ENCODE measurements around the gene SLFN12L.
"Not testable (repeated sequence)": the region's sequence is repeated elsewhere in the genome, so short reads cannot be mapped to it uniquely, and the experiment has no call there.

SLFN12L gene

DNA sequence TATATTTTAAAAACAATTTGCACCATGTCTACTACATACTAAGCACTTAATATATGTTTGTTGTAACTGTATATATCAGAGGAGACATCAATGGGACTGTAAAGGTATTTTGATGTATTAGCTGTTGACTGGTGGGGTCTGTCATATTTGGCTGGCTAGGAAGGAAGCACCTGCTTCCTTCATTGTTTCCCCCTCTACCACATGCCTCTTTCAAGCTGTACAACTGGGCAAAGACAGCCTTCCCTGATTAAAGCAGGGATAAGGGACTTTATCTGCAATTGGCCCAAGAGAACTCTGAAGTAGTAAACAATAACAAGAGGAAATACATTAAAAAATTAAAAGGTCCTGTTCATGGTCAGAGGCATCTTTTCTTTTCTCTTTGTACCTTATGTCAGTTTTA is 5.5 kb upstream of the SLFN12L start:
- no peak for DNase-seq (ENCODE audit: low read depth in 2 of 2)

DNA sequence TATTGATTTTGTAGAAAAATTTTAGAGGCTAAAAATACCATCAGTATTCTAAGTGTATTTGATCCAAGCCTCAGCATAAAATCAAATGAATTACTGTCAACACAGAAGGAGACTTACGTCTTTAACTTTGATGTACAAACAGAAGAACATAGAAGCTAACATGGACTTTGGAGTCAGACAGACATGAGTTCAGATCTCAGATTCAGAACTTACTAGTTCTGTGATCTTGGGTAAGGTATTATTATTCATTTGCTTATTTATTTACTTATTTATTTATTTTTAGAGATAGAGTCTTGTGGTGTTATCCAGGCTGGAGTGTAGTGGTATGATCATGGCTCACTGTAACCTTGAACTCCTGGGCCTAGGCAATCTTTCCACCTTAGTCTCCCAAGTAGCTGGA is 4.0 kb upstream of the SLFN12L start:
- DNase-seq (ENCODE audit: low read depth in 2 of 2), result no peak

- DNase-seq (ENCODE audit: low read depth in 2 of 2), result no peak
Measured at GRCh38 chr17:35540589-35541404, 3.3 kb upstream of the SLFN12L start.

DNA sequence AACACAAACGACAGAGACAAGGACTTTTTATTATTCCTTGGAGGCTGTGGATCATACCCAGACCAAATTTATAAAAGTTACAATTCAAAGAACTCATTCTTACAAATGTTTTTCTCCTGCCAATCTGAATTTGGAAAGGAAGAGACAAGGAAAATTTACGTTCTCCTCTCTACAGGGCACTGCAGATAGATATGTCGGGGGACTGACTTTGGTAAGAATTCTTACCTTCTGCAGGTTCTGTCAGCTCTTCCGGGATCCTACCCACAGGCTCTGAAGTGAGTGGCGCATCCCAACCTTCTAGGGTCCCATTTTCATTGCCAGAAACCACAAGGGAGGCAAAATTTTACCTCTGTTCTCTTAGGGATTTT is 2.2 kb upstream of the SLFN12L start:
- no peak for DNase-seq (ENCODE audit: low read depth in 2 of 2)

DNA sequence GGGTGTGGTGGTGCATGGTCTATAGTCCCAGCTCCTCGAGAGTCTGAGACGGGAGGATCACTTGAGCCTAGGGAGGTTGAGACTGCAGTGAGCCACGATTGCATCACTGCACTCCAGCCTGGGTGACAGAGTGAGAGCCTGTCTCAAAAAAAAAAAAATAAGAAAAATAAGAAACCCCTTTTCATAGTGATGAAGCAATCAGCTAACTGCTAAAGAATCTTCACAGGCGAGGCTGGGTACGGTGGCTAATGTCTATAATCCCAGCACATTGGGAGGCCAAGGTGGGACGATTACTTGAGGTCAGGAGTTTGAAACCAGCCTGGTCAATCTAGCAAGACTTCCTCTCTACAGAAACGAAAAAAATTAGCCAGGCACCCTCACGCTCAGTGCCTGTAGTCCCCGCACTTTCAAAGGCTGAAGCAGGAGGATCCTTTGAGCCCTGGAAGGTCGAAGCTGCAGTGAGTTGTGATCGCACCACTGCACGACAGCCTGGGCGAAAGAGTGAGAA is 760 bp downstream of the SLFN12L start:
- DNase-seq (ENCODE audit: low read depth in 2 of 2), result no peak

- DNase-seq (ENCODE audit: low read depth in 2 of 2), result not testable (repeated sequence)
Measured at GRCh38 chr17:35535406-35535805, 2.1 kb downstream of the SLFN12L start.

DNA sequence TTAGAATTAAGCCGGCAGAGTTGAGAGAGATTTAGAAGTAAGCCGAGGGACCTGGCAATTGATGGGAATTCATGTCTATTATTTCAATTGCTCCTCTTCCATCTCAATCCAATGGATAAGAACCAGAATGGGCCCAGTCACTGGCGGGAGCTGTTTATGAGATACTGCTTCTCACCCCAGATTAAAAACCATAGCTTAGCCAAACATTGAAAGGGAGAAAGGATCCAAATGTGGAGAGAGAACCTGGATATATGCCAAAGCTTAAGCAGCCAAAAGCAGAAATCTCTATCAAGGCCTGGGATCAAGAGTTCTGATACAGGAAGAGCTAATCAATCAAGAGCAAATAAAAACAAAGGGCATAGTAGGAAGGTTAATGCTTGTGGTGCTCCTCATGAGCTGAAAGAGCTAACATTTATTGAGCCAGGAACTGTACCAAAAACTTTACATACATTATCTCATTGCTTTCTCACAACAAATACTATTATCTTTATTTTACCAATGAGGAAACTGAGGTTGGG is 2.8 kb downstream of the SLFN12L start:
- no peak for DNase-seq (ENCODE audit: low read depth in 2 of 2)

GRCh38 chr17:35531160-35531559 is 6.3 kb downstream of the SLFN12L start:
- DNase-seq (ENCODE audit: low read depth in 2 of 2), result no peak

DNA sequence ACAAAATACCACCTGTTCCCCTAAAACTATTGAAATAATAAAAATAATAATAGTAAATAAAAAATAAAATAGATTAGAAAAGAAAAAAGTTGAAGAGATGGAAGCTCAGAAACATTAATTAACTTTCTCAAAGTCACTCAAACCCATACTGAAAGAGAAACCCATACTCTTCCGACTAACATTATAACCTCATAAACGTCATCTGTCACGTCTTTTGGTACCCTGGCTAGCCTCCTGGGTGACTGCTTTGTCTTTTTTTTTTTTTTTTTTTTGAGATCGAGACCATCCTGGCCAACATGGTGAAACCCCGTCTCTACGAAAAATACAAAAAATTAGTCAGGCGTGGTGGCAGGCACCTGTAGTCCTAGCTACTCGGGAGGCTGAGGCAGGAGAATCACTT is 7.6 kb downstream of the SLFN12L start:
- no peak for DNase-seq (ENCODE audit: low read depth in 2 of 2)

DNA sequence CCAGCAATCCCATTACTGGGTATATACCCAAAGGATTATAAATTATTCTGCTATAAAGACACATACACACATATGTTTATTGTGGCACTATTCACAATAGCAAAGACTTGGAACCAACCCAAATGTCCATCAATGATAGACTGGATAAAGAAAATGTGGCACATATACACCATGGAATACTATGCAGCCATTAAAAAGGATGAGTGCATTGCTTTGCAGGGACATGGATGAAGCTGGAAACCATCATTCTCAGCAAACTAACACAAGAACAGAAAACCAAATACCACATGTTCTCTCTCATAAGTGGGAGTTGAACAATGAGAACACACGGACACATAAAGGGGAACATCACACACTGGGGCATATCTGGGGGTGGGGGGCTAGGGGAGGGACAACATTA is 8.2 kb downstream of the SLFN12L start:
- DNase-seq (ENCODE audit: low read depth in 2 of 2), result not testable (repeated sequence)

GRCh38 chr17:35523296-35523695 is 14.2 kb downstream of the SLFN12L start:
- no peak for DNase-seq (ENCODE audit: low read depth in 2 of 2)

- DNase-seq (ENCODE audit: low read depth in 2 of 2), result not testable (repeated sequence)
Measured at GRCh38 chr17:35521654-35522256, 15.7 kb downstream of the SLFN12L start.

GRCh38 chr17:35521150-35521549 is 16.3 kb downstream of the SLFN12L start:
- DNase-seq (ENCODE audit: low read depth in 2 of 2), result no peak

DNA sequence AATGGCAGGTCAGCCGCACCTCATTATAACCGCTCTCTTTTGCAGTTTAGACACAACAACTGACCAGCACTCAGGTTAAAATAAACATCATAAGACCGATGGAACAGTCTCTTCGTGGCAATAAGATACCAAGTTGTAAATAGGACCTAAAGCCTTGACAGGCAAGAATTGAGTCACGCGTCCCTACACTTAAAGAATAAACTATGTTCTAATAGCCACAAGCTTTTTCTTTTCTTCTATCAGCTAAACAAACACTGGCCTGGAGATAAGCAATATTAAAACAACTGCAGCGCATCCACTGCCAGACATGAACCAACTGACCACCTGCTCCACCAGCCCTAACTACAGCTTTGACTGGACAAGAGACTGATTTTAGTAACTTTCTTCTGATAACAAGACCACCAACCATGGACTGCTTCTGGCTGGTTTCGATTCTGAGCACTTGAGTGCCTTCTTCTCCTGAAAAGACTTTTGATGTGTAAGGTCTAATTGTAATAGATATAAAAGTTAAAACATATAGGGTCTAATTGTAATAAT is 17.5 kb downstream of the SLFN12L start:
- no peak for DNase-seq (ENCODE audit: low read depth in 2 of 2)

GRCh38 chr17:35519439-35519838 is 18.0 kb downstream of the SLFN12L start:
- no peak for DNase-seq (ENCODE audit: low read depth in 2 of 2)

DNA sequence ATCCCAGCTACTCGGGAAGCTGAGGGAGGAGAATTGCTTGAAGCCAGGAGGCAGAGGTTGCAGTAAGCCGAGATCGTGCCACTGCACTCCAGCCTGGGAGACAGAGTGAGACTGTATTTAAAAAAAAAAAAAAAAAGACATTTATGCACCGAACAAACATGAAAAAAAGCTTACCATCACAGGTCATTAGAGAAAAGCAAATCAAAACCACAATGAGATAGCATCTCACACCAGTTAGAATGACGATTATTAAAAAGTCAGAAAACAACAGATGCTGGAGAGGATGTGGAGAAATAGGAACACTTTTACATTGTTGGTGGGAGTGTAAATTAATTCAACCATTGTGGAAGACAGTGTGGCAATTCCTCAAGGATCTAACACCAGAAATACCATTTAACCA is 19.0 kb downstream of the SLFN12L start:
- DNase-seq (ENCODE audit: low read depth in 2 of 2), result not testable (repeated sequence)

DNA sequence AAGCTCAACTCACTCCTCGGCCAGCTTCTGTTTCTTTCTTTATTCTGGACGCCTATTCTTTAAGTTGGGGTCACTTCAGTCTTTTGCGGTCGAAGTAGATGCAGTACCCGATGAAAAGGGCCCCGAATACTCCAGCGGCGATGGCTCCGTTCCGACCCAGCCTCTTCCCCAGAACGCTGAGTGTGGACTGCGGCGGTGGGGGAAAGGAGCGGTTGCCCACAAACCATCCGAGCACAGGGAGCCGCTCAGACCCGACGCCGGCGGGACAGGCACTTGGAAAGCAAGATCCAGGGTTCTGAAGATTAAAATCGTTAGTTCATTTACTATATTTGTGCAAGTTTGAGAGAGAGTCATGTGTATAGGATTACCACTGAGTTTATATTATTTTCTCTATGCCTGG is 22.5 kb downstream of the SLFN12L start:
- no peak for DNase-seq (ENCODE audit: low read depth in 2 of 2)

DNA sequence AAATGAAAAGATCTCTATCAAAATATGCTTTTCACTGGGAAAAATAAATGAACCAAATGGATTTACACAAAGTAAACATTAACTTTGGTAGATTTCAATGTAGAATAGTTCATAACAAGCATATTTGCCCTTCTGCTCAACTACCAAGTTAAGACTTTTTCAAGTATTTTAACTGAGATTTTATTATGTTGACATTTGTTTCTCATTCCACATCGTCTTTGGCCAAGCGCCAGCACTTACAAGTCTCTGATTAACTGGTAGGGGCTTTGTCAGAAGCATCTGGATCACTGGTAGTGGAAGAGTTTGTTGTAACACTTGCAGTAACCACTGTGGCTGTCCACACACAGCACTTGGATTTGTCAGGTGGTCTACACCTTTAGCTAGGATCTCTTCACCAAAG is 22.9 kb downstream of the SLFN12L start:
- DNase-seq (ENCODE audit: low read depth in 2 of 2), result no peak

- no peak for DNase-seq (ENCODE audit: low read depth in 2 of 2)
Measured at GRCh38 chr17:35510052-35510451, 27.4 kb downstream of the SLFN12L start.

DNA sequence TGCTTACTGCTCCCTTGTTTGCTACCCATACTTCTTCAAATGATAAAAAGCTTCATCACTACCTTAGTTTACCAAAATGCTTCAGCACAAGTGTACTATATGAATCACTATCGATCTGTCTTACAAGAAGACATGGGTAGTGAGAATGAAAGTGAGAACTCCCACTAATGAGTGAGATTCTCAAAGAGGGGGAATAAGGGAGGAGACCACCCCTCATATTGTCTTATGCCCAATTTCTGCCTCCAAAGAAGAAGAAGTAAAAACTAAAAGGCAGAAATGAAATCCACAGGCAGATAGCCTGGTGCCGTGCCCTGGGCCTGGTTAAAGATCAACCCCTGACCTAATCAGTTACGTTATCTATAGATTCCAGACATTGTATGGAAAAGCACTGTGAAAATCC is 29.8 kb downstream of the SLFN12L start:
- DNase-seq (ENCODE audit: low read depth in 2 of 2), result not testable (repeated sequence)

- DNase-seq (ENCODE audit: low read depth in 2 of 2), result no peak
Measured at GRCh38 chr17:35499548-35499947, 37.9 kb downstream of the SLFN12L start.

- no peak for DNase-seq (ENCODE audit: low read depth in 2 of 2)
Measured at GRCh38 chr17:35498448-35499178, 38.9 kb downstream of the SLFN12L start.

All from activated CD4-positive, alpha-beta T cell treated with anti-CD3 and anti-CD28 coated beads for 24 hours (primary cell).